IMR-90 (cell line): Measurements from ENCODE around the gene MNT. TPM values are rescaled to one million over a fixed set of nuclear protein-coding genes. Genes with fewer than 3 reads are reported as not detected.
A peak's percentile ranks its signal among the peaks of the same experiment; 100 is the strongest.

Source experiments
- MAZ ChIP-seq: IDR thresholded peaks from 2 replicates; pipeline ENCODE4 v1.6.1; 2012; ENCODE audit warnings: low read depth, mild to moderate bottlenecking, low read length, improper control_type of control experiment, moderate library complexity, borderline replicate concordance
- MXI1 ChIP-seq: IDR thresholded peaks from 2 replicates; pipeline ENCODE4 v1.6.1; 2012; ENCODE audit warnings: low read depth, mild to moderate bottlenecking, low read length, moderate library complexity, borderline replicate concordance
- RFX5 ChIP-seq: IDR thresholded peaks from 2 replicates; pipeline ENCODE4 v1.8.0; 2012; ENCODE audit warnings: low read depth, mild to moderate bottlenecking, low read length, moderate library complexity
- polyA plus RNA-seq, 3 experiments: library from polyadenylated mRNA; depleted of rRNA; stranded (reverse); fragments of >200 nt; gene quantifications; 2 replicates each; pipeline ENCODE4 v1.2.3, GENCODE V29; 2012; ENCODE audit warnings: low replicate concordance in 1 of 3
- total RNA-seq: library from RNA; depleted of rRNA; stranded (reverse); fragments of >200 nt; gene quantifications from 2 replicates; pipeline ENCODE4 v1.2.3, GENCODE V29; 2012

Gene MNT
- total and polyA plus RNA-seq, 2 of the 4 experiments (the other 2 are of a cell fraction), result 1.4 to 8.3 TPM

GRCh38 chr17:2399572-2400473, 1.0 kb downstream of the MNT start (continued):
- peak; percentile 94 for TF ChIP-seq MAZ
- TF ChIP-seq MXI1, result peak; percentile 95
- no peak for TF ChIP-seq RFX5
